RWPE2 (cell line): Measurements from ENCODE around the gene FOXP3.

Experiments used
- ATAC-seq: fragments of 200-7000 bp; cut with Tn5 transposase; 3 replicates; pipeline ENCODE4 v1.9.1; 2021; ENCODE audit warnings: low read depth
- DNase-seq: peaks from one replicate; pipeline ENCODE4 v3.0.0-alpha.2; 2020; ENCODE audit warnings: low spot score
- H3K27ac ChIP-seq: fragments of 450-650 bp; 2 replicates; pipeline ENCODE4 v1.5.1; 2017; ENCODE audit warnings: mild to moderate bottlenecking; ENCODE audit not compliant: poor library complexity, severe bottlenecking
- H3K27me3 ChIP-seq: fragments of 250-450 bp; sonication (Bioruptor Pico); 2 replicates; pipeline ENCODE4 v1.5.1; 2021; ENCODE audit warnings: mild to moderate bottlenecking, moderate library complexity; ENCODE audit not compliant: insufficient read depth, poor library complexity, severe bottlenecking
- H3K36me3 ChIP-seq: fragments of 250-450 bp; sonication (Bioruptor Pico); 2 replicates; pipeline ENCODE4 v1.5.1; 2020; ENCODE audit warnings: low read depth, mild to moderate bottlenecking, moderate library complexity
- H3K4me1 ChIP-seq: fragments of 250-450 bp; sonication (Bioruptor Pico); 2 replicates; pipeline ENCODE4 v1.5.1; 2021; ENCODE audit warnings: mild to moderate bottlenecking, moderate library complexity; ENCODE audit not compliant: insufficient read depth, poor library complexity, severe bottlenecking
- H3K4me3 ChIP-seq: fragments of 250-450 bp; sonication (Bioruptor Pico); 2 replicates; pipeline ENCODE4 v1.5.1; 2021; ENCODE audit warnings: mild to moderate bottlenecking, moderate library complexity; ENCODE audit not compliant: severe bottlenecking
- H3K9me3 ChIP-seq: fragments of 250-450 bp; sonication (Bioruptor Pico); 2 replicates; pipeline ENCODE4 v1.5.1; 2021; ENCODE audit warnings: mild to moderate bottlenecking, moderate library complexity; ENCODE audit not compliant: severe bottlenecking
- TF ChIP-seq, protein P1 (sequence below): fragments of 450-650 bp; IDR thresholded peaks from one replicate; pipeline ENCODE4 v1.5.1; 2017; ENCODE audit warnings: mild to moderate bottlenecking, moderate library complexity; ENCODE audit not compliant: poor library complexity, severe bottlenecking

FOXP3 gene

DNA sequence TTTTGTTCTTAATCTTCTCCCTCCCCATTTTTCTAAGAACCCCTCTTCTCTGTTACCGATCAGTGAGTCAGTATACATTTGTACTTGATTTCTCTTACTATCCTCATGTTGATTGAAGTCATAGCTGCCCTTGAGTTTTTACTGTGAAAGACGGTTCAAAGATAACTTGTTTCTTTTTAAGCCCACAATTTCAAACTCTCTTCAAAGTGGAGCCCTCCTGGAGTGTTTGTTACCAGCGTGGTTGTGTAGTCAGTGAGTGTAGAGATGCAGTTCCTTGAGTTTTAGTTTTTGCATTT lies 13.0 kb upstream of the FOXP3 start:
- DNase-seq (no peak), ATAC-seq (no peak)
- Histone ChIP-seq H3K4me3 (no peak overlapping the region), H3K4me1 (no peaks in the 10 kb centered on the region), H3K36me3 (no peaks in the 10 kb centered on the region), H3K27ac (no peak overlapping the region), H3K27me3 (no peaks in the 10 kb centered on the region), H3K9me3 (no peaks in the 10 kb centered on the region)
- TF ChIP-seq, protein P1, sequence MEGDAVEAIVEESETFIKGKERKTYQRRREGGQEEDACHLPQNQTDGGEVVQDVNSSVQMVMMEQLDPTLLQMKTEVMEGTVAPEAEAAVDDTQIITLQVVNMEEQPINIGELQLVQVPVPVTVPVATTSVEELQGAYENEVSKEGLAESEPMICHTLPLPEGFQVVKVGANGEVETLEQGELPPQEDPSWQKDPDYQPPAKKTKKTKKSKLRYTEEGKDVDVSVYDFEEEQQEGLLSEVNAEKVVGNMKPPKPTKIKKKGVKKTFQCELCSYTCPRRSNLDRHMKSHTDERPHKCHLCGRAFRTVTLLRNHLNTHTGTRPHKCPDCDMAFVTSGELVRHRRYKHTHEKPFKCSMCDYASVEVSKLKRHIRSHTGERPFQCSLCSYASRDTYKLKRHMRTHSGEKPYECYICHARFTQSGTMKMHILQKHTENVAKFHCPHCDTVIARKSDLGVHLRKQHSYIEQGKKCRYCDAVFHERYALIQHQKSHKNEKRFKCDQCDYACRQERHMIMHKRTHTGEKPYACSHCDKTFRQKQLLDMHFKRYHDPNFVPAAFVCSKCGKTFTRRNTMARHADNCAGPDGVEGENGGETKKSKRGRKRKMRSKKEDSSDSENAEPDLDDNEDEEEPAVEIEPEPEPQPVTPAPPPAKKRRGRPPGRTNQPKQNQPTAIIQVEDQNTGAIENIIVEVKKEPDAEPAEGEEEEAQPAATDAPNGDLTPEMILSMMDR = no peak

DNA sequence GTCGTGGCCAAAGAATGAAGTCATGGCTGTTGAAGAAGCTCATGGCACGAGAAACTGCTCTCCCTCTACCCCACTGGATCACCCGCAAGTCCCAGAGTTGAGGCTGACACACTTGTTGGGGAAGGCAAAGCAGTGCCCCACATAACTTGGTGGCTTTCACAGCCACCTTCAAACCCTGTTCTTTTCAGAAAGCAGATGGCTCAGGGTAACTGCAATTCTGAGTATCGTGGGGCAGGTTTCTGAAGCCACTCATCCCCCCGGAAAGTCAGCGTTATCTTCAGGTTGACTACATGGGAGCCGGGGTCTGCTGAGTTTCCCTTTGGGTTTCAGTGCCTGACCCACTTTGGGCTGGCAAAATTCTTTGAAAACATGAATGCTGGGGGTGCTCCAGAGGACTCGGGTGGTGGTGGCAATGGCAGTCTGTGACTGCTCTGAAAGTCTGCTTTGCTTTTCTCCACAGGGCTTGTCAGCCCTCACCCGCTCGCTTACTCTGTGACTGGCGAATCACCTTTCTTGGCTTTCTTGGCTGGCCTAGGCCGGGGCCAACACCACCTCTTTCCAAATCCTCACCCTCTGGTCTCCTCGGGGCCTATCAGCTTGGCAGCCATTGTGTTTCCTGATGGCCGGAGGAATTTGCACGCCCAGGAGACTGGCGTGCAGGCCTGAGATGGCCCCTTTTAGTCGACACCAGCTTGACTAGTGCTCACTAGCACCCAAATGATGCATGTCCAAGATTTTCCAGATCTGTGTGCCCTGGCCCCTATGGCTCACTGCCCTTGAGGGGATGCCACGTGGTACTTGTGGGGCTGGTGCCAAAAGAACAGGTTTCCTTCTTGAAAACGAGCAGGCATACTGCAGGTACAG lies 12.4 kb upstream of the FOXP3 start:
- Histone ChIP-seq H3K9me3 (no peaks in the 10 kb centered on the region), H3K27me3 (no peaks in the 10 kb centered on the region), H3K4me3 (no peak overlapping the region), H3K27ac (no peak overlapping the region), H3K36me3 (no peaks in the 10 kb centered on the region), H3K4me1 (no peaks in the 10 kb centered on the region)
- ATAC-seq (no peak), DNase-seq (no peak)
- TF ChIP-seq, protein P1 = no peak

DNA sequence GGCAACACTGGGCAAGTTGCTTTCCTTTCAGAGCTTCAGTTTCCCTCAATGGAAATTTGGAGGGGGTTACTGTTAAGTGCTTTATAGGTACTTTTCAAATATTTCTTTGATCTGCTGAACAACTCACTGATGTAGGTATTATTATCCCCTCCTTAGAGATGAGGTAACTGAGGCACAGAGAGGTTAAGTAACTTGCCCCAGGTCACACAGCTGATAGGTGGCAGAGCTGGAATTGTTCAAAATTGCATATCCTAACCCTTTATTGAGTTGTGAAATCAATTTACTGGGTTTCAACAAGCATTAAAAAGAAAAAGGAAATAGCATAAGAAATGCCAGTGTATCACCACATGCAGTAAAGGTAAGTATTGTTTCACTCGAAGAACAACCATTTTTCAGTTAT lies 11.7 kb upstream of the FOXP3 start:
- H3K36me3 ChIP-seq = no peaks in the 10 kb centered on the region
- DNase-seq (no peak), ATAC-seq (no peak)
- no peaks in the 10 kb centered on the region for H3K27me3 ChIP-seq
- H3K9me3 ChIP-seq = no peaks in the 10 kb centered on the region
- H3K27ac ChIP-seq = no peak overlapping the region
- no peak overlapping the region for H3K4me3 ChIP-seq
- no peaks in the 10 kb centered on the region for H3K4me1 ChIP-seq
- TF ChIP-seq, protein P1 = no peak

DNA sequence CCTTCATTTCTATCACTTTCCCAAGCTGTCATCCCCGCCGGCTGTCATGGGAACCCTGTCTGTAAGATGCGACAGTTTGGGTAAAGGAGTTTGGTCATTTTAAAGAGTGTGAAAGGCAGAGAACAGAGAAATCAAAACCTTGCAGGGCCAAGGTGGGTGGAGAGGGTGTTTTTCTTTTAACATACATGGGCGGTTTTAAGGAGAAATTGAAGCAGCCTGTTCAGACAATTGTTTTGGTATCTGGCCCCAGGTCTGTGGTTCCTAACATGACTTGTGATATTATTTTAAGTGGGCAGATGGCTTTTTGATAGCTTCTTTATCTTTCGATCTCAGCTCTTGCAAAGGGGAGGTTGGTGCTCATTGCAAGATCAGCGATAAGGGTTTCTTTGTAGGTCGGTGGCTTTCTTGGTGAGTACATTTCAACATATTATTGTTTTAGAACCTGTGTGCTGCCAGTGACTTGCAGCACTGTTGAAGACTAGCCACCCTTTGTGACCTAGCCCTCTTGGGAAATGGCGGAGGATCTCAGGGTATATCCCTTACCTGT lies 8.7 kb upstream of the FOXP3 start:
- H3K27ac ChIP-seq = no peak overlapping the region
- no peak for ATAC-seq
- H3K9me3 ChIP-seq = no peaks in the 10 kb centered on the region
- H3K27me3 ChIP-seq = no peaks in the 10 kb centered on the region
- TF ChIP-seq, protein P1 = no peak
- no peak for DNase-seq
- peaks cover 3% of the 10 kb centered on the region for H3K4me1 ChIP-seq
- no peaks in the 10 kb centered on the region for H3K36me3 ChIP-seq
- no peak overlapping the region for H3K4me3 ChIP-seq

DNA sequence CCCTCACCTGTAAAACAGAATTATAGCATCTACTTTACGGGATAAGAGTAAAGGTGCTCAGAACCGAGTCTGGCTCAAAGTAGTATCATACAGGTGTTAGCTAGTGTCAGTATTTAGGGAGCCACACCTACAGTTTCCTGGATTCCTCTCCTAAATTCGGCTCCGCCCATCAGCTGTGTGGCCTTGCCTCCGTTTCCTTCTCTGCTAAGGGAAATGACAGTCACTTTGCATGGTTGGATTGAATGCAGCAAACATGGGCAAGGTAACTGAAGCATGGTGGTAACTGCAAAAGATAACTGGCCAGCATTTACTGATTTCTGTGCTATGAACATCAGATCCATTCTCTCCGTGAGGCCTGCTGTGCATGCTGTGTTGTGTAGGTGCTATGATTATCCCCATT lies 7.9 kb upstream of the FOXP3 start:
- Histone ChIP-seq H3K36me3 (no peaks in the 10 kb centered on the region), H3K27me3 (no peaks in the 10 kb centered on the region), H3K27ac (no peak overlapping the region), H3K9me3 (no peaks in the 10 kb centered on the region), H3K4me1 (peaks cover 3% of the 10 kb centered on the region), H3K4me3 (no peak overlapping the region)
- TF ChIP-seq, protein P1 = no peak
- ATAC-seq (no peak), DNase-seq (no peak)
